ENCODE data around the gene SYNE2. TPM values are rescaled to one million over a fixed set of nuclear protein-coding genes. Genes with fewer than 3 reads are reported as not detected.

SYNE2 gene
- total RNA-seq, 1 donor = 25.8 TPM

DNA sequence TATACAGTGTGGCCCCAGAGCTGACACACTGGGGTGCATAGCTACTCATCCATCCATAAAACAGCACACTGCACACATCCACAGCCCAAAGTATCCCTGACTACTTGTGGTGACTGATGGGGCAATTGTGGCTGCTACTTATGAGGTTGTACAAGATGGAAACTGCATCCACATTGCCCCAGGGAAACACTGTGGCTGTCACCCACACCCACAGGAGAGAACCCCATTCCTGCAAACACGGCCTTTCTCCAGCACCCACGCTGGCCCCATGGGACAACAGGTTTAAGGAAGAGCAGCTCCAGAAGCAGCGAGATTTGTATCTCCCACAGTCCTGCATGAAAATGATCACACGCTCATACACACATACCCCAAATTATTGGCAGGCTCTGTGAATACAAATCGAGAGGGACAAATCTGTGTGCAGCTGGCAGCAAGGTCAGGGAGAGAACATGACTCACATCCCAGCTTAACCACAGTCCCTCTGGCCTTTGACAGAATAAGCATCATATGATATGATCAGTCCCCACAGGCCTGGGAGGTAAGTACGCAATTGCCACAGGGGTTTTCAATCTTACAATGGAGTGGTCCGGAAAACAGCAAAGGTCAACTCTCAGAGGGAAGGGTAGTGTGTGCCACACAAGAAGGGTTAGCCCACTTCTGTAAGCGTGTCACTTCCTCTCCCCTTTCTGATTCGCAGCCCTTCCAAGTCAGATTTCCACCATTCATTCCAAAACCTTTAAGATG lies 379.5 kb downstream of the SYNE2 start:
- peak; percentile 77 for DNase-seq (ENCODE audit: low read depth)
- TF ChIP-seq CTCF (IDR thresholded peaks at IDR 0.05; ENCODE audit: insufficient read depth, low read length) = no peak
- H3K4me3 ChIP-seq (ENCODE audit: low read depth, low read length) = no peak overlapping the region

DNA sequence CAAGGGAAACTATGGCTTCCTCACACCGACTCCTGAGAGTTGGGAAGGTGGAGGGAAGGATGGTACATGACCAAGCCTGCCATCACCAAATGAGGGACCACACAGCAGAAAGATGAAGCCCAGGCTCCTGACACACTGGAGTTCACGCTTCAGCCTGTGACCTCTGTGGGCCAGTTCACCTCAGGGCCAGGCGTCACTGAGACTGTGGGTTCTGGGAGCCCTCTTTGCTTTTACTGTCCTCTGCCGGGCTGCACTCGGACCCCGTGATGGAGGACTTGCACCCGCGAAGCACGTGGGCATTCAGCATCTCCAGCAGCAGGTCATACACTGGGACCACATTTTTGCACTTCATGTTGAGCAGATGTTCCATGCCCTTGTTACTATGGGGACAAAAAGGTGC lies 380.1 kb downstream of the SYNE2 start:
- TF ChIP-seq CTCF (IDR thresholded peaks at IDR 0.05; ENCODE audit: insufficient read depth, low read length) = no peak
- no peak overlapping the region for H3K4me3 ChIP-seq (ENCODE audit: low read depth, low read length)
- DNase-seq (ENCODE audit: low read depth) = no peak

DNA sequence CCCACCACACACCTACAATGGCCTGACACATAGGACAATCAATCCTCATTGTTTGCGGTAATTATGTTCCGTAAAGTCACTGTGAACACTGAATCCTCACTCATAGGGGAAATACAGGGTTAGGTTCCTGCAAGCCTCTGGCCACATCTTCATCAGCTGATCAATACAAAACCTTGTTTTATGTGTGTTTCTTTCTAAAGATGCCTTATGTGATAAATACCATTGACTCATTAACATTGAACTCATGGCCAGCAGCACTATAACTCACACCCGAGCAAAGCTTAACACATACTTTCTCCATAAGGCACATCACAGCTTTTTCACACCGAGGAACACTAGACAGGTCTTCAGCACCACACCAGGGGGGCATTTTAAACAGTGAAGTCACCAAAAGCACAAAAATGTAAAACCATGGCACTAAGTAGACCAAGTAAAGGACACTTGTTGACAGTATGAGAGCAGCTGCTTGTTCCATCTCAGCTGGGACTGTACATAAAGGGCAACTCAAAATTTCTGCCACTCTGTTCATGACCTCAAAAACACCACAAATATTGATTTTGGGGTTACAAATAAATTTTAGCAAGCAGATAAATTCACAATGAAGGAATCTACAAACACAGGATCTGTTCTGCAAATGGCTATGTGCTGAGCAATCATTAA lies 380.9 kb downstream of the SYNE2 start:
- TF ChIP-seq CTCF (IDR thresholded peaks at IDR 0.05; ENCODE audit: insufficient read depth, low read length) = no peak
- DNase-seq (ENCODE audit: low read depth) = no peak
- H3K4me3 ChIP-seq (ENCODE audit: low read depth, low read length) = no peak overlapping the region

DNA sequence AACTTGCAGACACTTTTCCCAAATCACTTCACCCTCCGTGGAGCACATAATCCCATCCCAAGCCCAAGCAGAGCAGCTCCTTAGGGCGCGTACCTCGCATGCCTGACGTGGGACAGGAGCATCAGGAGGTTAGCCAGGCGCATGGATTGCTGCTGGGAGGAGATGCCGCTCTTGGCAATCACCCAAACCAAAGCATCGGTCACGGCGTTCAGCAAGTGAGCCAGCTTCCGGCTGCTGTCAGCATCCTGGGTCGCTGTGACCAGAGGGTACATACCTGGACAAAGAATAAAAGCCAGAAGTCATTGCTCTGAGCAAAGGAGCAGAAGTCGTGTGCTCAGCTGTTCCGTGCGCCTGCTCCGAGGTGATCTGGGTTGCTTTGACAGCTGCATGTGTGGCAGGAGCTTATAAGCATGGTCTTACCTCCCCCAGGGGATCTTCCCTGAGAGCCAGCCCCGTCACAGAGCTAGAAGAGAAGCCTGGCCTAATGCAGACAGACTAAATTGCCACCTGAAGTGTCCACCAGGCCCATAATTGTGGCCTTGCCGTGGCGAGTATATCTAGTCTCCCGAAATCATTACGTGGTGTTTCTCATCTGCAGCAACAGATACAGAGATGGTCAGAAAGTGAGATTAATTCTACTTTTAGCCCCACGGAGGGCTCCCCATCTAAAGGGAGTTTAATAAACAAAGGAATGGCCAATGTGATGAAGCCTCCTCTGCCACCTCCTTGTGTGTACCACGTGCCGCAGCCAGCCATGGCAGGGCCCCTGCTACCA lies 382.3 kb downstream of the SYNE2 start:
- peak; percentile 36 for DNase-seq (ENCODE audit: low read depth)
- TF ChIP-seq CTCF (IDR thresholded peaks at IDR 0.05; ENCODE audit: insufficient read depth, low read length) = no peak
- no peak overlapping the region for H3K4me3 ChIP-seq (ENCODE audit: low read depth, low read length)

- no peak overlapping the region for H3K4me3 ChIP-seq (ENCODE audit: low read depth, low read length)
- DNase-seq (ENCODE audit: low read depth) = no peak
- no peak for TF ChIP-seq CTCF (IDR thresholded peaks at IDR 0.05; ENCODE audit: insufficient read depth, low read length)
These were observed 383.1 kb downstream of the SYNE2 start for GRCh38 chr14:64235652-64236640.

- H3K4me3 ChIP-seq (ENCODE audit: low read depth, low read length) = no peak overlapping the region
- DNase-seq (ENCODE audit: low read depth) = no peak
- TF ChIP-seq CTCF (IDR thresholded peaks at IDR 0.05; ENCODE audit: insufficient read depth, low read length) = no peak
These were observed 385.2 kb downstream of the SYNE2 start for GRCh38 chr14:64238049-64238448.
